K562 (cell line): ENCODE measurements around the gene MALSU1. TPM values are rescaled to one million over a fixed set of nuclear protein-coding genes. Genes with fewer than 3 reads are reported as not detected.

ENCODE experiments used
- FOXK2 ChIP-seq, 2 experiments: fragments of 450-650 bp; IDR thresholded peaks in 1 of 2; conservative IDR thresholded peaks in 1 of 2; 2 replicates each; pipeline ENCODE4 v1.6.1; 2016; ENCODE audit warnings: low read depth in 2 of 2, mild to moderate bottlenecking in 1 of 2
- HNRNPLL ChIP-seq: fragments of 200-400 bp; formaldehyde crosslinking; IDR thresholded peaks from 2 replicates; pipeline ENCODE4 v1.6.1; 2017; ENCODE audit warnings: low read length, low read depth, mild to moderate bottlenecking; ENCODE audit not compliant: poor library complexity, severe bottlenecking
- MEF2D ChIP-seq: conservative IDR thresholded peaks from 2 replicates; pipeline ENCODE4 v1.6.1; 2016; ENCODE audit warnings: low read depth, missing genetic modification characterization, missing compliant biosample characterization
- NFRKB ChIP-seq: fragments of 450-650 bp; IDR thresholded peaks from 2 replicates; pipeline ENCODE4 v1.6.1; 2016; ENCODE audit warnings: low read depth
- SMAD2 ChIP-seq: fragments of 150-350 bp; IDR thresholded peaks from 2 replicates; pipeline ENCODE4 v1.6.1; 2014; ENCODE audit warnings: low read depth, mild to moderate bottlenecking, low read length
- SMARCC2 ChIP-seq: fragments of 450-650 bp; IDR thresholded peaks from 2 replicates; pipeline ENCODE4 v1.6.1; 2017; ENCODE audit warnings: antibody characterized with exemption, moderate library complexity, mild to moderate bottlenecking, low read depth
- ZFP36 ChIP-seq: fragments of 150-350 bp; IDR thresholded peaks from 2 replicates; pipeline ENCODE4 v1.6.1; 2018; ENCODE audit warnings: low read length, low read depth; ENCODE audit not compliant: partially characterized antibody
- ZNF778 ChIP-seq: fragments of 450-650 bp; formaldehyde crosslinking; IDR thresholded peaks from 2 replicates; pipeline ENCODE4 v1.4.0; 2020; ENCODE audit warnings: mild to moderate bottlenecking, moderate library complexity
- polyA plus RNA-seq, 8 experiments: library from polyadenylated mRNA; depleted of rRNA in 4 of 8; stranded (reverse) in 5 of 8; unstranded in 3 of 8; fragments of >200 nt; fragmentation: Nextera tagmentation in 2 of 8; fragmentation: Illumina TruSeq in 1 of 8; extraction: Ambion mirVana in 2 of 8; extraction: Trizol in 1 of 8; gene quantifications; 2 replicates each; pipeline versions ENCODE4 v1.2.1 to v1.2.3, GENCODE V29; 2011 to 2014; ENCODE audit warnings: inconsistent platforms in 1 of 8, missing spikeins in 1 of 8
- total RNA-seq, 7 experiments: library from RNA; depleted of rRNA in 6 of 7; stranded (reverse); fragments of >200 nt in 6 of 7; fragmentation: Illumina TruSeq in 2 of 7; extraction: Trizol in 2 of 7; gene quantifications; 2 replicates each; pipeline versions ENCODE4 v1.2.1 to v1.2.3, GENCODE V29; 2011 to 2021; ENCODE audit warnings: low replicate concordance in 1 of 7
- TF ChIP-seq, protein P1 (sequence below): fragments of 250-450 bp; sonication (Bioruptor Pico); IDR thresholded peaks from 2 replicates; pipeline ENCODE4 v1.9.0; 2021; ENCODE audit warnings: mild to moderate bottlenecking
- TF ChIP-seq, protein P2 (sequence below): fragments of 250-450 bp; sonication (Bioruptor Pico); IDR thresholded peaks from 2 replicates; pipeline ENCODE4 v1.8.0; 2022; ENCODE audit warnings: inconsistent platforms, mild to moderate bottlenecking, moderate library complexity, borderline replicate concordance
- TF ChIP-seq, protein P3 (sequence below): fragments of 450-650 bp; IDR thresholded peaks from 2 replicates; pipeline ENCODE4 v1.6.1; 2017; ENCODE audit warnings: mild to moderate bottlenecking, moderate library complexity
- TF ChIP-seq, protein P4 (sequence below), 2 experiments: IDR thresholded peaks in 1 of 2; conservative IDR thresholded peaks in 1 of 2; 2 replicates each; pipeline ENCODE4 v1.6.1; 2016; ENCODE audit warnings: low read depth in 2 of 2, mild to moderate bottlenecking in 1 of 2, missing compliant biosample characterization in 1 of 2, missing genetic modification characterization in 1 of 2, moderate library complexity in 1 of 2
- TF ChIP-seq, protein P5 (sequence below): fragments of 450-650 bp; conservative IDR thresholded peaks from 2 replicates; pipeline ENCODE4 v1.6.1; 2016; ENCODE audit warnings: missing genetic modification characterization, low read depth, mild to moderate bottlenecking, missing compliant biosample characterization, moderate library complexity

MALSU1 gene
- total and polyA plus RNA-seq, 9 of the 15 experiments (the other 6 are each of a cell fraction or from before 2014, with no cell fraction given) = 12.3 to 308 (median 81.2) TPM

DNA sequence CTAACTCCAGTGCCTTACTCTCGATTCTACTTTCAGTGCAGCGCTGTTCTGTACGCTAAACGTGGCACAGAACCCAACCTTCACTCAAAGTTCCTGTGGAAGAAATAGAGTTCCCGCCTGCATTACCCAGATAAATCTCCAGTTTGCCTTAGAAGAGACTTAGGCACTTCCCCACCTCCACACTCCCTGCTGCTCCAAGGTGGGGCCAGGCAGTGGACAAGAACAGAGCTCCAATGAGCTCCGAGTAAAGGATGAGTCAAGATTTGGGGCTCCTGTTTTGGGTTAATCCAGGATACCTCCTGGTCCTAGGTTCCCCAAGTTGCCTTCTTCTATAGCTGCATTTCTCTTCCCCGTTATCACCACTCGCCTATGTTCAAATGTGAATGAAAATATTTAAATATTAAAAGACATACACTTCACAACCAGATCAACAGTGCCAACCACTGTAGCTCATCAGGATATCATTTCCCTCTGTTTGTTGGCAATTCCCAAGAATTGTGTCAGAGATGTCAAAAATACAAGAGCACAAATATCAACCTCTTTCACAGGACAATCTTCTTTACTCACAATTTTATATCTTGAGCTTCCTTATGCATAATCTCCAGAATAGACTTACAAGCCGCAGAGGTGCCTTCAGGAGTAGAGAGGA, 48.0 kb downstream of the MALSU1 start (continued):
- TF ChIP-seq SMARCC2 = no peak; the same call in 1 of the 2 replicates
- TF ChIP-seq, protein P1, sequence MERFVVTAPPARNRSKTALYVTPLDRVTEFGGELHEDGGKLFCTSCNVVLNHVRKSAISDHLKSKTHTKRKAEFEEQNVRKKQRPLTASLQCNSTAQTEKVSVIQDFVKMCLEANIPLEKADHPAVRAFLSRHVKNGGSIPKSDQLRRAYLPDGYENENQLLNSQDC = no peak
- TF ChIP-seq, protein P2, sequence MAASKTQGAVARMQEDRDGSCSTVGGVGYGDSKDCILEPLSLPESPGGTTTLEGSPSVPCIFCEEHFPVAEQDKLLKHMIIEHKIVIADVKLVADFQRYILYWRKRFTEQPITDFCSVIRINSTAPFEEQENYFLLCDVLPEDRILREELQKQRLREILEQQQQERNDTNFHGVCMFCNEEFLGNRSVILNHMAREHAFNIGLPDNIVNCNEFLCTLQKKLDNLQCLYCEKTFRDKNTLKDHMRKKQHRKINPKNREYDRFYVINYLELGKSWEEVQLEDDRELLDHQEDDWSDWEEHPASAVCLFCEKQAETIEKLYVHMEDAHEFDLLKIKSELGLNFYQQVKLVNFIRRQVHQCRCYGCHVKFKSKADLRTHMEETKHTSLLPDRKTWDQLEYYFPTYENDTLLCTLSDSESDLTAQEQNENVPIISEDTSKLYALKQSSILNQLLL (CRISPR knock-in tag) = no peak
- TF ChIP-seq, protein P3, sequence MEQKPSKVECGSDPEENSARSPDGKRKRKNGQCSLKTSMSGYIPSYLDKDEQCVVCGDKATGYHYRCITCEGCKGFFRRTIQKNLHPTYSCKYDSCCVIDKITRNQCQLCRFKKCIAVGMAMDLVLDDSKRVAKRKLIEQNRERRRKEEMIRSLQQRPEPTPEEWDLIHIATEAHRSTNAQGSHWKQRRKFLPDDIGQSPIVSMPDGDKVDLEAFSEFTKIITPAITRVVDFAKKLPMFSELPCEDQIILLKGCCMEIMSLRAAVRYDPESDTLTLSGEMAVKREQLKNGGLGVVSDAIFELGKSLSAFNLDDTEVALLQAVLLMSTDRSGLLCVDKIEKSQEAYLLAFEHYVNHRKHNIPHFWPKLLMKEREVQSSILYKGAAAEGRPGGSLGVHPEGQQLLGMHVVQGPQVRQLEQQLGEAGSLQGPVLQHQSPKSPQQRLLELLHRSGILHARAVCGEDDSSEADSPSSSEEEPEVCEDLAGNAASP = no peak
- TF ChIP-seq, protein P4, sequence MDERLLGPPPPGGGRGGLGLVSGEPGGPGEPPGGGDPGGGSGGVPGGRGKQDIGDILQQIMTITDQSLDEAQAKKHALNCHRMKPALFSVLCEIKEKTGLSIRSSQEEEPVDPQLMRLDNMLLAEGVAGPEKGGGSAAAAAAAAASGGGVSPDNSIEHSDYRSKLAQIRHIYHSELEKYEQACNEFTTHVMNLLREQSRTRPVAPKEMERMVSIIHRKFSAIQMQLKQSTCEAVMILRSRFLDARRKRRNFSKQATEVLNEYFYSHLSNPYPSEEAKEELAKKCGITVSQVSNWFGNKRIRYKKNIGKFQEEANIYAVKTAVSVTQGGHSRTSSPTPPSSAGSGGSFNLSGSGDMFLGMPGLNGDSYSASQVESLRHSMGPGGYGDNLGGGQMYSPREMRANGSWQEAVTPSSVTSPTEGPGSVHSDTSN (CRISPR knock-in tag; IDR thresholded peaks at IDR 0.05; ENCODE audit: low read depth) = no peak
- TF ChIP-seq, protein P4 (tag; conservative IDR thresholded peaks at IDR 0.05; ENCODE audit: low read depth) = 0 out of 2 replicates have a peak, but pooled peaks have one; percentile 13
- TF ChIP-seq ZFP36 = no peak
- TF ChIP-seq FOXK2 (conservative IDR thresholded peaks at IDR 0.05 in 1 of 2, IDR thresholded peaks at IDR 0.05 in 1 of 2; ENCODE audit: low read depth in 2 of 2) = no peak
- TF ChIP-seq HNRNPLL = no peak
- TF ChIP-seq, protein P5, sequence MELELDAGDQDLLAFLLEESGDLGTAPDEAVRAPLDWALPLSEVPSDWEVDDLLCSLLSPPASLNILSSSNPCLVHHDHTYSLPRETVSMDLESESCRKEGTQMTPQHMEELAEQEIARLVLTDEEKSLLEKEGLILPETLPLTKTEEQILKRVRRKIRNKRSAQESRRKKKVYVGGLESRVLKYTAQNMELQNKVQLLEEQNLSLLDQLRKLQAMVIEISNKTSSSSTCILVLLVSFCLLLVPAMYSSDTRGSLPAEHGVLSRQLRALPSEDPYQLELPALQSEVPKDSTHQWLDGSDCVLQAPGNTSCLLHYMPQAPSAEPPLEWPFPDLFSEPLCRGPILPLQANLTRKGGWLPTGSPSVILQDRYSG = no peak
- 0 out of 2 replicates have a peak, but pooled peaks have one; percentile 44 for TF ChIP-seq NFRKB
- no peak for TF ChIP-seq ZNF778 (CRISPR knock-in tag)
- no peak for TF ChIP-seq SMAD2
- TF ChIP-seq MEF2D (tag) = no peak
